Right lobe of liver (tissue), 4 donors: Measurements from ENCODE around the gene SLC6A8.

Source experiments
- POLR2A ChIP-seq: fragments of 450-650 bp; IDR thresholded peaks from one replicate; pipeline ENCODE4 v1.6.1; 2017; ENCODE audit warnings: antibody characterized with exemption, mild to moderate bottlenecking
- TF ChIP-seq, protein P1 (sequence below), 4 donors: fragments of 200-600 bp in 3 of 4; fragments of 450-650 bp in 1 of 4; IDR thresholded peaks; one replicate each; pipeline versions ENCODE4 v1.5.1 to v1.8.0; 2016 to 2022; ENCODE audit warnings: antibody characterized with exemption in 4 of 4, mild to moderate bottlenecking in 2 of 4
- donor health status: DM: no; HTN: no; CAD: no.
- donor health status: DM: no; HTN: no; CAD: no.
- donor health status: DM: no; HTN: yes; CAD: no.

DNA sequence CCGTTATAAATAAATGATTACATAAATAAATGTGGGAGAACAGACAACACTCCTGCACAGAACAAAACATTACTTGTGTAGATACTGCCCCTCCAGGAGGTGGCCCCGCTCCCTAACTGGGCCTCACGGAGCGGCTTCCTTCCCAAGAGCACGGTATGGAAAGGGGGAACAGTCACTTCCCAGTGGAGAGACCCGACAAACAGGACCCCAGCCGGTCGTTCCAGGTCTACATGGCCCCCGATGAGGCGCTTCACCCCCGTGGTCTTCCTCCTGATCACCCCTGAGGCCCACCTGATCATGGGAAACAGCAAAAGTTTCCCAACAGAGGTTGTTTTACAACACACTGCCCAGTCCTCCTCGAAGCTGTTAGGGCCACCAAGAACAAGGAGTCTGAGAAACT, 6.6 kb upstream of the SLC6A8 start:
- TF ChIP-seq, protein P1, sequence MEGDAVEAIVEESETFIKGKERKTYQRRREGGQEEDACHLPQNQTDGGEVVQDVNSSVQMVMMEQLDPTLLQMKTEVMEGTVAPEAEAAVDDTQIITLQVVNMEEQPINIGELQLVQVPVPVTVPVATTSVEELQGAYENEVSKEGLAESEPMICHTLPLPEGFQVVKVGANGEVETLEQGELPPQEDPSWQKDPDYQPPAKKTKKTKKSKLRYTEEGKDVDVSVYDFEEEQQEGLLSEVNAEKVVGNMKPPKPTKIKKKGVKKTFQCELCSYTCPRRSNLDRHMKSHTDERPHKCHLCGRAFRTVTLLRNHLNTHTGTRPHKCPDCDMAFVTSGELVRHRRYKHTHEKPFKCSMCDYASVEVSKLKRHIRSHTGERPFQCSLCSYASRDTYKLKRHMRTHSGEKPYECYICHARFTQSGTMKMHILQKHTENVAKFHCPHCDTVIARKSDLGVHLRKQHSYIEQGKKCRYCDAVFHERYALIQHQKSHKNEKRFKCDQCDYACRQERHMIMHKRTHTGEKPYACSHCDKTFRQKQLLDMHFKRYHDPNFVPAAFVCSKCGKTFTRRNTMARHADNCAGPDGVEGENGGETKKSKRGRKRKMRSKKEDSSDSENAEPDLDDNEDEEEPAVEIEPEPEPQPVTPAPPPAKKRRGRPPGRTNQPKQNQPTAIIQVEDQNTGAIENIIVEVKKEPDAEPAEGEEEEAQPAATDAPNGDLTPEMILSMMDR (IDR thresholded peaks at IDR 0.05), result no peak
- no peak for TF ChIP-seq POLR2A
